H1 (cell line): ENCODE measurements around the gene ACTR5.

Experiments
- EZH2 ChIP-seq: fragments of 200-600 bp; sonication (generic); IDR thresholded peaks from 2 replicates; pipeline ENCODE4 v1.7.1; 2012; ENCODE audit warnings: low read depth, mild to moderate bottlenecking, moderate library complexity, low read length, inconsistent platforms; ENCODE audit not compliant: severe bottlenecking
- FOSL1 ChIP-seq: IDR thresholded peaks from 2 replicates; pipeline ENCODE4 v1.6.1; 2011; ENCODE audit warnings: mild to moderate bottlenecking, low read depth, low read length, moderate library complexity; ENCODE audit not compliant: insufficient read depth
- NRF1 ChIP-seq: IDR thresholded peaks from 2 replicates; pipeline ENCODE4 v1.6.1; 2011; ENCODE audit warnings: mild to moderate bottlenecking, low read depth, low read length, improper control_type of control experiment
- TF ChIP-seq, protein P1 (sequence below), 3 experiments: IDR thresholded peaks; 1 replicate in 2 of 3; 2 replicates in 1 of 3; pipeline versions ENCODE4 v1.5.1 to v1.6.1; 2011; ENCODE audit warnings: low read length in 3 of 3, mild to moderate bottlenecking in 3 of 3, inconsistent platforms in 2 of 3, low read depth in 1 of 3, moderate library complexity in 1 of 3; ENCODE audit not compliant: insufficient read depth in 1 of 3; ENCODE audit errors: control extremely low read depth in 1 of 3

GRCh38 chr20:38731738-38732113 is 16.5 kb upstream of the ACTR5 start:
- TF ChIP-seq EZH2 (no peak), FOSL1 (no peak), NRF1 (no peak)
- TF ChIP-seq, protein P1, sequence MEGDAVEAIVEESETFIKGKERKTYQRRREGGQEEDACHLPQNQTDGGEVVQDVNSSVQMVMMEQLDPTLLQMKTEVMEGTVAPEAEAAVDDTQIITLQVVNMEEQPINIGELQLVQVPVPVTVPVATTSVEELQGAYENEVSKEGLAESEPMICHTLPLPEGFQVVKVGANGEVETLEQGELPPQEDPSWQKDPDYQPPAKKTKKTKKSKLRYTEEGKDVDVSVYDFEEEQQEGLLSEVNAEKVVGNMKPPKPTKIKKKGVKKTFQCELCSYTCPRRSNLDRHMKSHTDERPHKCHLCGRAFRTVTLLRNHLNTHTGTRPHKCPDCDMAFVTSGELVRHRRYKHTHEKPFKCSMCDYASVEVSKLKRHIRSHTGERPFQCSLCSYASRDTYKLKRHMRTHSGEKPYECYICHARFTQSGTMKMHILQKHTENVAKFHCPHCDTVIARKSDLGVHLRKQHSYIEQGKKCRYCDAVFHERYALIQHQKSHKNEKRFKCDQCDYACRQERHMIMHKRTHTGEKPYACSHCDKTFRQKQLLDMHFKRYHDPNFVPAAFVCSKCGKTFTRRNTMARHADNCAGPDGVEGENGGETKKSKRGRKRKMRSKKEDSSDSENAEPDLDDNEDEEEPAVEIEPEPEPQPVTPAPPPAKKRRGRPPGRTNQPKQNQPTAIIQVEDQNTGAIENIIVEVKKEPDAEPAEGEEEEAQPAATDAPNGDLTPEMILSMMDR (IDR thresholded peaks at IDR 0.05; ENCODE audit: control extremely low read depth in 1 of 3, insufficient read depth in 1 of 3, low read depth in 1 of 3, low read length in 3 of 3), result no peak
